Parathyroid adenoma (tissue), 2 donors: ENCODE results near the gene DCXR.

Source experiments
- H2AFZ ChIP-seq: fragments of 300-600 bp; sonication (generic); one replicate; pipeline ENCODE4 v1.7.0; 2017; ENCODE audit warnings: antibody characterized with exemption, mild to moderate bottlenecking
- H3K27ac ChIP-seq: fragments of 300-600 bp; sonication (generic); one replicate; pipeline ENCODE4 v1.7.0; 2017
- H3K27me3 ChIP-seq: fragments of 300-600 bp; sonication (generic); one replicate; pipeline ENCODE4 v1.7.0; 2017; ENCODE audit warnings: low read length; ENCODE audit not compliant: control insufficient read depth, insufficient read depth
- H3K36me3 ChIP-seq: fragments of 300-600 bp; sonication (generic); one replicate; pipeline ENCODE4 v1.7.0; 2017; ENCODE audit warnings: low read length; ENCODE audit not compliant: control insufficient read depth, insufficient read depth
- H3K4me1 ChIP-seq: fragments of 300-600 bp; sonication (generic); one replicate; pipeline ENCODE4 v1.7.0; 2017; ENCODE audit warnings: control low read depth
- H3K4me2 ChIP-seq: fragments of 300-600 bp; sonication (generic); one replicate; pipeline ENCODE4 v1.7.0; 2017; ENCODE audit warnings: low read length
- H3K4me3 ChIP-seq: fragments of 300-600 bp; sonication (generic); one replicate; pipeline ENCODE4 v1.7.0; 2017; ENCODE audit warnings: low read depth, low read length
- H3K79me2 ChIP-seq: fragments of 300-600 bp; sonication (generic); one replicate; pipeline ENCODE4 v1.7.0; 2017; ENCODE audit warnings: control low read depth
- H3K9ac ChIP-seq: fragments of 300-600 bp; sonication (generic); one replicate; pipeline ENCODE4 v1.7.0; 2017; ENCODE audit warnings: mild to moderate bottlenecking
- H3K9me3 ChIP-seq: fragments of 300-600 bp; sonication (generic); one replicate; pipeline ENCODE4 v1.7.0; 2017; ENCODE audit warnings: low read length; ENCODE audit not compliant: control insufficient read depth
- TF ChIP-seq, protein P1 (sequence below): fragments of 300-600 bp; sonication (generic); IDR thresholded peaks from one replicate; pipeline ENCODE4 v1.7.0; 2017; ENCODE audit warnings: antibody characterized with exemption, mild to moderate bottlenecking
- donor health status: primary hyperparathyroidism.

DCXR gene

DNA sequence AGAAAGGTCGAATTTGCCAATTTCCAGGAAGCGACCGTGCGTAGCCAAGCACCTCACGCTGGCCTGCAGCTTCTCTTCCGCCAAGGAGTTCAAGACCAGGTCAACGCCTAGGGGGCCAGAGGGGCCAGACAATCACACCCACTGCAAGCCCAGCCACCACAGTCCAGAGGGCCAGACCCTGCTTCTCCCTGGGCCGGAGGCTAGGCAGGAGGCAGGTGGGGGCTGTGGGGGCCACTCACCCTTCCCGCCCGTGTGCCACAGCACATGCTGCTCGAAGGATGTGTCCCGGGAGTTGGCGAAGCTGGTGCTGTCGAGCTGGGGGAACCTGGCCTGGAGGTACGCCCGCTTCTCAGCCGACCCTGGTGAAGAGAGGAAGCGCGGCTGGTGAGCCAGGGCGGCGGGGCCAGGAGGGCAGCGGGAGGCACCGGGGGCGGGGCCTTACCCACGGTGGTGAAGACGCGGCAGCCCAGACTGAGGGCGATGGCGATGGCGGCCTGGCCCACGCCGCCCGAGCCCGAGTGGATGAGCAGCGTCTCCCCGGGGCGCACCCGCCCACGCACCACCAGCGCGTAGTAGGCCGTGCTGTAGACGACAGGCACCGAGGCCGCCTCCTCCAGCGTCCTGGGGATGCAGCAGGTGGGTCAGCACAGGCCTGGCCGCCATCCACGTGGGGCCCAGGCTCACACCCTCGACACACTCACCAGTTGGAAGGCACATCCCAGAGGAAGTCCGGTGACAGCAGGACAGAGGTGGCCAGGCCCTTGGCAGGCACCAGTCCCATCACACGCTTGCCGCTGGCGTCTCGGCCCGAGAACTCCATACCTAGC, 46.2 kb upstream of the DCXR start:
- H3K4me2 ChIP-seq: no peak overlapping the region
- H3K4me3 ChIP-seq: no peak overlapping the region
- TF ChIP-seq, protein P1, sequence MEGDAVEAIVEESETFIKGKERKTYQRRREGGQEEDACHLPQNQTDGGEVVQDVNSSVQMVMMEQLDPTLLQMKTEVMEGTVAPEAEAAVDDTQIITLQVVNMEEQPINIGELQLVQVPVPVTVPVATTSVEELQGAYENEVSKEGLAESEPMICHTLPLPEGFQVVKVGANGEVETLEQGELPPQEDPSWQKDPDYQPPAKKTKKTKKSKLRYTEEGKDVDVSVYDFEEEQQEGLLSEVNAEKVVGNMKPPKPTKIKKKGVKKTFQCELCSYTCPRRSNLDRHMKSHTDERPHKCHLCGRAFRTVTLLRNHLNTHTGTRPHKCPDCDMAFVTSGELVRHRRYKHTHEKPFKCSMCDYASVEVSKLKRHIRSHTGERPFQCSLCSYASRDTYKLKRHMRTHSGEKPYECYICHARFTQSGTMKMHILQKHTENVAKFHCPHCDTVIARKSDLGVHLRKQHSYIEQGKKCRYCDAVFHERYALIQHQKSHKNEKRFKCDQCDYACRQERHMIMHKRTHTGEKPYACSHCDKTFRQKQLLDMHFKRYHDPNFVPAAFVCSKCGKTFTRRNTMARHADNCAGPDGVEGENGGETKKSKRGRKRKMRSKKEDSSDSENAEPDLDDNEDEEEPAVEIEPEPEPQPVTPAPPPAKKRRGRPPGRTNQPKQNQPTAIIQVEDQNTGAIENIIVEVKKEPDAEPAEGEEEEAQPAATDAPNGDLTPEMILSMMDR: no peak
- H3K36me3 ChIP-seq: no peaks in the 10 kb centered on the region
- no peaks in the 10 kb centered on the region for H3K79me2 ChIP-seq
- H3K9ac ChIP-seq: no peak overlapping the region
- no peaks in the 10 kb centered on the region for H3K9me3 ChIP-seq
- H2AFZ ChIP-seq: no peak overlapping the region
- no peaks in the 10 kb centered on the region for H3K4me1 ChIP-seq
- no peak overlapping the region for H3K27ac ChIP-seq
- no peaks in the 10 kb centered on the region for H3K27me3 ChIP-seq

DNA sequence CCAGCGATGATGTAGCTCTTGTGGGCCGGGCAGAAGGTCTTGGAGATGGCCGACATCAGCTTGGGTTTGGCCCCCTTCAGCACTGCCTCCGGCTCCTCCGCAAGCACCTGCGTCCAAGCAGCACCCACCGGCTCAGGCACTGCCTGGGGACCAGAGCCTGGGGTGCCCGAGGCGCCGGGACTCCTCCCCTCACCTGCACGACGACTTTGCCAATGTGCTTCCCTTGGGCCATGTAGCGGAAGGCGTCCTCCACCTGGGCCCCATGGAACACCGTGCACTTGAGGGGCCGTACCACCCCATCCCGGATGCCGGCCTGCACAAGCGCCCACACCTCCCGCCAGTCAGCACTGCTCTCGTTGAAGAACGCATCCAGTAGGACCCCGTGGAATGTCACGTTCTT, 45.5 kb upstream of the DCXR start:
- Histone ChIP-seq H3K36me3 (no peaks in the 10 kb centered on the region), H3K27me3 (no peaks in the 10 kb centered on the region), H3K27ac (no peak overlapping the region), H3K9me3 (no peaks in the 10 kb centered on the region), H2AFZ (no peak overlapping the region), H3K4me3 (no peak overlapping the region), H3K79me2 (no peaks in the 10 kb centered on the region), H3K9ac (no peak overlapping the region), H3K4me2 (no peak overlapping the region), H3K4me1 (no peaks in the 10 kb centered on the region)
- TF ChIP-seq, protein P1: no peak

DNA sequence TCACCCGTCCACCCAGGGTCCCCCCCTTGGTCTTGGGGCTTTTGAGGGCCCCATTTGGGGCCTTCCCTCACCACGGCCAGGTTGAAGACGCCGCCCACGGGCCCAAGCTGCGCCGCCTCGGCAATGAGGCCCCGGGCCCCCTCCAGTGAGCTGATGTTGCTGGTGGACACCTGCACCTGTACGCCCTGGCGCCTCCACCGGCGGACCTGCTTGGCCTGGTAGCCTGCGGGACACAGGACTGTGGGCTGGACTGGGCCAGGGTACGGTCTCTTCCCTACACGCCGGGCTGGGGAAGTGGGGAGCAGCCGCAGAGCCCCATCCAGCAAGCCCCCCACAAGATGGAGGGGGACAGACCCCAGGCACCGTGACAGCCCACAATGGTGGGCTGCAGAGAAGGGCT, 45.0 kb upstream of the DCXR start:
- Histone ChIP-seq H3K9ac (no peak overlapping the region), H3K79me2 (no peaks in the 10 kb centered on the region), H3K4me2 (no peak overlapping the region), H2AFZ (no peak overlapping the region), H3K9me3 (no peaks in the 10 kb centered on the region), H3K4me1 (no peaks in the 10 kb centered on the region), H3K4me3 (no peak overlapping the region), H3K27me3 (no peaks in the 10 kb centered on the region), H3K27ac (no peak overlapping the region), H3K36me3 (no peaks in the 10 kb centered on the region)
- TF ChIP-seq, protein P1: no peak

DNA sequence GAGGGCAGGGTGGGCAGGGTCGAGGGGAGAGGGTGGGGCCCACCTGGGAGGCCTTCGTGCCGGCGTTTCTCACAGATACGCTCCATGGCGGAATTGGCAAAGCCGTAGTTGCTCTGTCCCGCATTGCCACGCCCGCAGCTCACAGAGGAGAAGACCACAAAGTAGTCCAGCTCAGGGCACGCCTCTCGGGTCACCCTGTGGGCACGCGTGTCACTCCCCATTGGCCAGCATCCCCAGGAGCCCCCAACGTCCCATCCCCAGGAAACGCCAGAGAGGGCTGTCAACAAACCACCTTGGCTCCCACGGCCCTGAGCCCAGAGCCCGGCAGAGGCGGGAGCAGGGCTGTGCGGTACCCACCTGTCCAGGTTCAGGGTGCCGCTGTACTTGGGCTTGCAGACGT, 44.5 kb upstream of the DCXR start:
- H3K27ac ChIP-seq: no peak overlapping the region

More for the DNA sequence above, 44.5 kb upstream of the DCXR start:
- H3K27me3 ChIP-seq: no peaks in the 10 kb centered on the region
- no peak overlapping the region for H3K4me2 ChIP-seq
- TF ChIP-seq, protein P1: no peak
- no peaks in the 10 kb centered on the region for H3K36me3 ChIP-seq
- no peak overlapping the region for H2AFZ ChIP-seq
- H3K4me1 ChIP-seq: no peaks in the 10 kb centered on the region
- no peaks in the 10 kb centered on the region for H3K79me2 ChIP-seq
- no peak overlapping the region for H3K4me3 ChIP-seq
- no peak overlapping the region for H3K9ac ChIP-seq
- H3K9me3 ChIP-seq: no peaks in the 10 kb centered on the region
